Stimulated activated CD4-positive, alpha-beta T cell treated with anti-CD3 and anti-CD28 coated beads, Interleukin-4, amount 100 ng/mL, for 4 hours (primary cell): Measurements from ENCODE around the gene CRAMP1.

Experiments used
- DNase-seq, 2 experiments: peaks; one replicate each; pipeline ENCODE4 v3.0.0-alpha.2; 2020

Gene CRAMP1

DNA sequence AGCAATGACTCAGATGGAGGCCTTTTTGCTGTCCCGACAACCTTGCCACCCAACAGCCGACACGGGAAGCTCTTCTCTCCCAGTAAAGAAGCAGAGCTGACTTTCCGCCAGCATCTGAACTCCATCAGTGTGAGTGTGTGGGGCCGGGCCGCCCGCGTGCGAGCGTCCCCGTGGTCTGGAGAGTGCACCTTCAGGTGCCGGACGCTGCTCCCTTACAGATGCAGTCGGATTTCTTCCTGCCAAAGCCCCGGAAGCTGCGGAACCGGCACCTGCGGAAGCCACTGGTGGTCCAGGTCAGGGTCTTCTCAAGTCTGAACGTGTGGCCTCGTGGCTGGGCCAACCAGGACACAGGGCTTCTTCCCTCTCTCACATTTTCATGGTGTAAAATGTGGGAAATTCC is 50.4 kb downstream of the CRAMP1 start:
- no peak for DNase-seq

DNA sequence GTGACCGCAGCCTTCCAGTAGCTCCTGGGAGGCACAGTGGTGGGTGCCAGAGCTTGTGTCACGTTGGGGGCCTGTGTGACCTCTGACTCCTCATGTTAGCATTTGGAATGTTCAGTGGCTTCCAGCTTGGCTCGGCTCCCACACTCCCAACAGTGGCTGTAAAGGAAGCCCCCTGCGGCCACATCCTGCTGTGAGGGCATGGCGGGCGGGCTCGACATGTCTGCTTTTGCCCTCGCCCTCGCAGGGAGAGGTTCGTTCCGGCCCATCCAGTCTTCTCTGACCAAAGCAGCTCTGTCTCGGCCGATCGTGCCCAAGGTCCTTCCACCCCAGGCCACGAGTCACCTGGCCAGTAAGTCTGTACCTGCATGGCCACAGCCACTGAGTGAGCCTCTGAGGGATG is 53.7 kb downstream of the CRAMP1 start:
- DNase-seq = no peak

DNA sequence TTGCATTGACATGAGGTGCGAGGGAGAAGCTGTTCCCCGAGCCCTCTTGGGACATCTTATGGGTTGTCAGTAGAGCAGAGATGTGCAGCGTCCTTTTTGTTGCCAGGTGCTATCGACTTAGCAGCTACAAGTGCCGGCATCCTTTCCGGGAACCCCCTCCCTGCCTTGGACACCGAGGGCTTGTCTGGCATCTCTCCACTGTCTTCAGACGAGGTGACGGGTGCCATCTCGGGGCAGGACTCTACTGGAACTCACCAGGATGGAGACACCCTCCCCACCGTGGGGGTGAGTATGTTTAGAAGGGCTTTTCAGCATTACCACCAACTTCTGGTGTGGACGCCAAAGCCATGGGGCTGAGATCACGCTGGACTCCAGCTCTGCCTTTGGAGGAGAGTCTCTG is 54.2 kb downstream of the CRAMP1 start:
- no peak for DNase-seq

DNA sequence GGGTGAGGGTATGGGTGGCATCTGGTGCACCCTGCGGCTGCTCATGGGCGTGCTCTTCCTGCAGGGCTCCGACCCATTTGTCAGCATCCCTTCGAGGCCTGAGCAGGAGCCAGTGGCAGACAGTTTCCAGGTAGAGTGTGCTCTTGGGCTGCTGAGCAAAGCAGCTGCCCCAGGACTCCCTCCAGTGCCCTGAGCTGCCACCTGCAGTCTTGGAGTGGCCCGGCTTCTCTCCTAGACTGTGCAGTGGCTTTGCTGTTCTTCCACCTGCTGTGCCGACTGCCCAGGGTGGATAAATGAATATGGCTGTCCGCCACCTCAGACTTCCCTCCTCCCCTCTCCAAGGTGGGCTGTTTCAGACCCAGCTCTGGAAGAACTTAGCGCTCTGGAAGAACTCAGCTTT is 55.1 kb downstream of the CRAMP1 start:
- no peak for DNase-seq

DNA sequence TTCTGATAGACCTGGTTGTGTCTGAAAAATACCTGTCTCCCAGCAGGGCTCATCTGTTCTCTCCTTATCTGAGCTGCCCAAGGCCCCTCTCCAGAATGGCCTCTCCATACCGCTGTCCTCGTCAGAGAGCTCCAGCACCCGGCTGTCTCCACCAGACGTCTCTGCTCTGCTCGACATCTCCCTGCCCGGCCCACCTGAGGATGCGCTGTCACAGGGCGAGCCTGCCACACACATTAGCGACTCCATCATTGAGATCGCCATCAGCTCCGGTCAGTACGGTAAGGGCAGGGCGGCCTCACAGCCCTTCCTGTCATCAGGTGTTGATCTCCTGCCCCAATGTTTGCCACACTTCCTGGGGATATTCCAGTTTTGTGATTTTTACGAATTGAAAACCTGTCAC is 55.8 kb downstream of the CRAMP1 start:
- no peak for DNase-seq

DNA sequence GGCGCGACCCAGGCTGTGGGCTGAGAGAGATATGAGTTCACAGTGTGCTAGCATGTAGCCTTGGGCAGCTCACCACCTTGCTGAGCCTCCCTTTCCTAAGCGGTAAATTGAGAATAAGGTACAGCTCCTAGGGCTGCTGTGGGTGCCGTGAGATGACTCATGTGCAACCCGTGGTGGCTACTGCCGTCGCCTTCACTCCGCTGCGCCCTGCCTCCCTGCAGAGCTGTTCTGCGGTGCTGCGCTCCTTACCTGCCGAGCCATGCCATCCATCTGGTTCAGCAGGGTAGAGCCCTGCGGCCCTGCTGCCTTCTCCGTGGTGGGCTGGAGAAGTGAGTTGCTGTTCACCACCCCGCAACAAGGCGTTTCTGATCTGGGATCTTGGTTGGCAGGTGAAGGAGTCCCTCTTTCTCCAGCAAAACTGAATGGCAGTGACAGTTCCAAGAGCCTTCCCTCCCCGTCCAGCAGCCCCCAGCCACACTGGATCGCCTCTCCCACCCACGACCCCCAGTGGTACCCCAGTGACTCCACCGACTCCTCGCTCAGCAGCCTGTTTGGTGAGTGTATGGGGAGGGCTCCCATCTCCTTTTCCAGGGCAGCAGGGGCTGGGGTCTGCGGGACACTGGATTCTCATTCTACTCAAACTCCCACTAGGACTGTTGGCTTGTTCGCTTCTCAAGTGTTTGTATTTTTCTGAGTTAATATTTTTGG is 56.6 kb downstream of the CRAMP1 start:
- DNase-seq = no peak

DNA sequence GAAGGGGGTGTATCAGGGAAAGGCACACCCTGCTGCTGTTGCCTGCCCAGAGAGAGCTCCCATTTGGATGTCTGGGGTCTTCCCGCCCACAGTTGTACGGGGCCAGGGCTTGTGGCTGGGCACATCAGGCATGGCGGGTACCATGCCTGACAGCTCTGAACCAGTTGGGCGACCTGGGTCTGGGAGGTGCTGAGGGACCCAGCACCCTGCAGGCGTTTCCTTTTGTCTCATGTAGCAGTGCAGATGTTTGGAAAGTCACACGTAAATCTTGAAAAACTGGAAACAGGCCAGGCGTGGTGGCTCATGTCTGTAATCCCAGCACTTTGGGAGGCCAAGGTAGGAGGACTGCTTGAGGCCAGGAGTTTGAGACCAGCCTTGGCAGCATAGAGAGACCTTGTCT is 57.5 kb downstream of the CRAMP1 start:
- DNase-seq = no peak

DNA sequence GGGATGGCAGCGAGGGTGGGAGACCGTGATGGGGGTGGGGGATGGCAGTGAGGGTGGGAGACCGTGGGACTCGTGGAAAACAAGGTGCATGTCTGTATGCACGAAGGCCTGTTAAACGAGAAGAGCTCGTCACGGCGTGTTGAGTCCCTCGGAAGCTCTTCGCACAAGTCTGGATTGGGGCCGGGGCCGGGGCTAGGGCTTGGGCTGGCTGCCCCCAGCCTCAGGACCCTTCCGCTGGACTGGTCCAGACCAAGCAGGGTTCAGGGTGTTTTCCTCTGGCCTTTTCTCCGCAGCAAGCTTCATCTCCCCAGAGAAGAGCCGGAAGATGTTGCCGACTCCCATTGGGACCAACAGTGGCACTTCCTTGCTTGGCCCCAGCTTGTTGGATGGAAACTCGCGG is 58.2 kb downstream of the CRAMP1 start:
- DNase-seq = no peak

DNA sequence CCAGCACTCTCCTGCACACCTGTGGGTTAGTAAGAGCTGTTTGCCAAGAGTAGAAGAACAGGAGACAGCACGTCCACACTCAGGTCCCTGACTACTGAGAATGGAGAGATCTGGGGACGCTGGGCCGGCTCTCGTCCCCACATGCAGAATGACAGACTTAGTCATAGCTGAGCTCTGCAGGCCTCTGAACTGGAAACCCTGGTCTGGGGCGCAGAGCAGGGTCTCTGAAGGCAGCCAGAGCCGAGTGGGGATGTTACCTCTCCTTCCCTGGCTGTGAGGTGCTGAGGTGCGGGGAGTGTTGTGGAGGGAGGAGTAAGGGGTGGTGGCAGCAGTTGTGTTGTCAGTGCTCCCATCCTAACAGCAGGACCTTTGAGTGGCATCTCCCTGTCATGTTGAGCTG is 58.7 kb downstream of the CRAMP1 start:
- DNase-seq = no peak

DNA sequence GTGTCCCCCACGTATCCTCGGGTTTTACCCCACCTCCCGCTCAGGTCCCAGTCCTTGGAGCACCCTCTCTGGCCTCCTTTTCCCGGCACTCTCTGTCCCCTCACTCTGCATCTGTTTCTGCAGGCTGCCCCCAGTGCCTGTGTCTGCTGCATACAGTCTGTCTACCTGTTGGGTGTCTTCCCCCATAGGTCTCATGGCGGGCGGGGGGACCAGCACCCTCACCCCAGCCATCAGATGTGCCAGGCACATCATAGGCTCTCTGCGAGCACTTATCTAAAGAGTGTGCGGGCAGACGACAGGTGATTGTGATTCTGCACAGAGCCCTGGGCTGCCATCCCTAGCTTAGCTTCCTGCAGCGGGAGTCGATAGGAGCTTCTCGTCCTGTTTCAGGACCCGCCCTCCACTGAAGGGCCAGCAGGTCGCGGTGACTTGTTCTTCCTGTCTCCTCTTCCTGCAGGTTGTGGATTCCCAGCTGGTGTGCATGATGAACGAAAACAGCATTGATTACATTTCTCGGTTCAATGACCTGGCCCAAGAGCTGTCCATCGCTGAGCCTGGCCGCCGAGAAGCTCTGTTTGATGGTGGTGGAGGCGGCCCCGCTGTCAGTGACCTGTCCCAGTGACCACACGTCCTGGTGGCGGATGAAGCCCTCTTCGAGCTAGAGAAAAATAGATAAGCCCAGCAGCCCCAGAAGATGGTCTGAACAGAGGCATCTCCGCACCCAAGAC is 61.4 kb downstream of the CRAMP1 start:
- no peak for DNase-seq

DNA sequence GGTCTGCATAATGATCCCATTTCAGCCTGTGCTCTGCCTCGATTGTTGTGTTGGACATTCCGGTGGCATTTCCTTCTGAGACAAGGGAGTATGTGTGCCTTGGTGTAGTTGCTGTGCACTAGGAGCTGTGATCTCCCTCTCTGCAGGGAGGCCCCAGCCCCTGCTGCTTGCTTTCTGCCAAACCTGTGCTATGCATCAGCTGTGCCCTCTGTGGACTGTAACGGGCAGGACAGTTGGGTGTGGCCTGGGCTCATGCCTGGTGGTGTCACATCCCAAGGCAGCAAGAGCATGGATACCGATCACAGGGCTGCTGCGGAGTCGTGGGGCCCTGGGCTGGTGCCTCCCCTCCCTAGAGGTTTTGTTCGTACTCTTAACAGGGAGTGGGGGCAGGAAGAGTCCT is 62.1 kb downstream of the CRAMP1 start:
- DNase-seq = no peak

DNA sequence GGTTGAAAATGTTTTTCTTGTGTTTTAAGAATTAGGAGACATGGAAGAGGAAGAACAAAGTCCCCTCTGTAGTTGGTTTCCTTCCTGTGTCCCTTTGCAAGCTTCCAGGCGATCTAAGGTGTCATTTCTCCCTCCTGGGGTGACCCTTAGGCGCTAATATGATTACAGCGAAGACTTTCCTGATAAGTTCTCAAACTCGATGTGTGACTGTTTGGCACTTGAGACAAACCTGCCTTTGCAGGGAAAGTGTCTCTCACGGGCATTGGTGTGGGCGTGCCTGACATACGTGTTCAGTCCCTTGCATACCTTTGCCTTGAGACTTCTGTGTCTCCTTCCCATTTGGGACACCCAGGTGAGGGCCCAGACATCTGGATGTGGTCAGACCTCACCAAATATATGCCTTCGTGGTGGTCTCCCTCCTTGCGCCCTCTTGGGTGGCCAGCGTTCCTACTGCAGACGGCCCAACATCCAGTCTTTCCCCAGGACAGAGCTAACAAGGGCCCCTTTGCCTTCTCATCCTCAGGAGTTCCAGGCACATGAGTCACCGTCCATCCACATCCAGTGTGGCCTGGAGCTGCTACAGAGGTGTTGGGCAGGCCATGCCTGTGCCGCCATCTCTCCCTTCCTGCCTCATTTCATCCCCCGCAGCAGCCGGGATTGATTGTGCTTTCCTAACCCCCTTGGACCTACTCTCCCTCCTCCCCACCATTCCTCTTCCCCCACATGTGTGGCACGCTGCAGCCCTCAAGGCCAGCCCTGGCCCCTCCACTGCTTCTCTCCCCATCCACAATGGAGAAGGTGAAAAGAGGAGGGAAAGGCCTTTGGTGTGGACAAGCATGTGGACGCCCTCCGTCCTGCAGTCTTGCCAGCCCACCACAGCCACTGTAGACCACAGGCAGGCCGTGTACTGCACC is 62.8 kb downstream of the CRAMP1 start:
- DNase-seq = no peak

DNA sequence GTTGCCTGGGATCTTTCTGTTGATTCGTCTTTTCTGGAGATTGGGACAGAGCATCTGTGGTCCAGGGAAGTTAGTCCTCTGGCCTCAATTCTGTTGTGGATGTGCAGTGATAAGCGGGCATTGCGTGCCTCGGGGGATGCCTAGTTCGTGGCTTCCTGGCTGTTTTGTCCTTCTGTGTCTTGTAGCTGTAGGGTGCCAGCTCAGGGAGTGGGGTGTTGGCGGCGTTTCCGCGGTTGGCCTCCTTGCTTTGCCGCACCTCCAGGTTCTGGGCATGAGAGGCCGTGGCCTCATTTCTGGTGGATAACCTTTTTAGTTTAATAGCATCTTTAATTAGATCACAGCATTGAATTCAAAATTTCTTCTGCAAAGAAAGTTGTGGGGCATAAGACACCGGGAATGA is 64.5 kb downstream of the CRAMP1 start:
- no peak for DNase-seq

DNA sequence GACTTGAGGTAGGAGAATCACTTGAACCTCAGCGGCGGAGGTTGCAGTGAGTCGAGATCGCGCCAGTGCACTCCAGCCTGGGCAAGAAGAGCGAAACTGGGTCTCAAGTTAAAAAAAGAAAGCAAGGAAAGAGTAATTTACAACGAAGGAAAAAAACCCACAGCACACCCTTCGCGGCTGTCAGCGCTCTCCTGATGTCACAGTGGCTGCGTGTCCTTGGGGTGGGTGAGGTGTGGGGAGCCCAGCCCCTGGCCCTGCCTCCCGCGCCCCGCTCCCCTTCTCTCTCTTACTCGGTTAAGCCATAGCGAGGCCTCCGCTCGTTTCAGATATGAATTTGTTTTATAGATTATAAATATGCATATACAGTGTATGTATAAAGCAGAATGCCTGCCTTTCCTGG is 65.2 kb downstream of the CRAMP1 start:
- no peak for DNase-seq

DNA sequence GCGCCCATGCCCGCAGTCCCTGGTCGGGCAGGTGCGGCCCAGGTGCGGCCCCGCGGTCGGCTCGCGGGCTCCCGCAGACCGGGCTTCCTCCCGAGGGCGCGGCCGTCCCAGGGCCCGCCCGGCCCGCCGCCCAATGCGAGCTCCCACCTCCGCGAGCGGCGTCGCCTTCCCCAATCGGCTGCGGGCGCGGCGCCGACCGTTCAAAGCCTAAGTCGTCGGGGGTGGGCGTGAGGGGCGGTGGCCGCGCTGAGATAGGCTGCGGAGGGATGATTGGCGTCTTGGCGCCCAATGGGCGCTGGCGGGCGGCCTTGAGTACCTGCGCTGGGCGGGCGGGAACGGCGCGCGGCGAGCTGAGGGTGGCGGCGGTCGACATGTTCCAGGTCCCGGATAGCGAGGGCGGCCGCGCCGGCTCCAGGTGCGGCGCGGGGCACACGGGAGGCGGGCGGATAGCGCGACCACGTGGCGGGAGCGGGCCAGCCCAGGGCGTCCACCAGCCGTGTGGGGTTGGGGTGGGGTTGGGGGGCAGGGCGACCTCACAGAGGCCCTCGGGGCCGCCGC is 65.9 kb downstream of the CRAMP1 start, which contains the start of gene JPT2:
TSS of gene JPT2 (plus strand) at position 338 of the 558 bp plus-strand sequence. CDS start at position 372, 34 bp downstream.
- DNase-seq = peak; percentile 95 to 96

DNA sequence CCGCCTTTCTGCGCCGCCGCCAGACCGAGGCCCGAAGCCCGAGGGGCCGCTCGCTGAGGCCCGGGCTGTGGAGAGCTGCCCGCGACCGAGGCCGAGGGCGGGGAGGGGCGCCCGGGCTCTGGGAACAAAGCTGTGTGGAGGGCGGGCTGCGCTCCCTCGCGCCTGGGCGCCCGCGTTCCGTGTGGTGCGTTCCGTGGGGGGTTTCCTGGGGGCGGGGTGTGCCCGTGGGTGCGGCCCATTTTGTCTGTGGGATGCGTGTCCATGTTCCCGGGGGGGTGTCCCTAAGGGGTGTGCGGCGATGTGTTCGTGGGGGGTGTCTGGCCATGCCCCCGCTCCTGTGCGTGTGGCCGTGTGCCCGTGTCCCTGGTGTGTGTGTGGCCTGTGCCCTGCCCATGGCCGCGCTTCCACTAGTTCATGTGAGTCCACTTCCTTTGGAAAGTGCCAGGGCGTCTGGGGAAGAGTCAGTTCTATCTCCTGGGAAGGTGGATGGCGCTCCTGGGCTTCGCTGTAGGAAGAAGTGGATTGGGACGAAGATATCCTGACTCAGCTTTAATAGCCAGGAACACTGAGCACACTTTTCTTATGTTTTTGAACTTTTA is 66.4 kb downstream of the CRAMP1 start:
- peak; percentile 49 to 54 for DNase-seq

DNA sequence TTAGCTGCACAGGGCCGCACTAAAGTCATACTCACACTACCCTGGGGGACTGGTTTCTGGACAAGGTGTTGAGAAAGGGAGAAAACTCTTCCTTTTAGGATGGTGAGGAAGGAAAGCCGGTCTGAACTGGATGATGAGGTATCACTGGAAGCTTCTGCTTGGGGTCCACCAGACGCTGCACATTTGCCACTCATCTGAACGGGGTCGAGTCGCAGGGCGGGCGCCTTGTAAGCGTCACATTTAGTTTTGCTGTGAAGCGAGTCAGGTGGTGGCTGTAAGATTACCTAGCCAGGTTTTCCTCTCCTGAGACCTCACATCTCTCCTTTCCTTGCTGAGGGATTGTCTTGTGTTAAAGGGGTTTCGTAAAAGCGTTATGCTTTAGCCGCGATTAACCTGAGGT is 68.2 kb downstream of the CRAMP1 start:
- DNase-seq = no peak

DNA sequence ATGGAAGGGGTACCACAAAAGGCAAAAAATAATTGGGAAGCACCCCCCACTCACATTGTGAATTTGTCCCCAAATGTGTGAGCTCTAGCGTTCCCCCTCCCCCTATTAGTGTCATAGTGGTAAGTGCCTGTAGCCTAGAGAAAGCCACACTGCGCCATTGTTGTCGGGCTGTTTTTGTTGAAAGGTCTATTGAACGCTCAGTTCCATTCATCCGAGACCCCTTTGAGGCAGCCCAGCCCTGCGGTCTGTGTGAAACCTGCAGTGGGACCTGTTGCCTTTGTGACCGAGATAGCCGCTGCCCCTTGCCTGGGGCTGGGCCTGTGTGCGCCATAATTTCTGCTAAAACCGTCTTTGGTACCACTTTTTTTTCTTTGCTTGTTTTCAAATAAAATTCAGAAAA is 68.9 kb downstream of the CRAMP1 start:
- no peak for DNase-seq

DNA sequence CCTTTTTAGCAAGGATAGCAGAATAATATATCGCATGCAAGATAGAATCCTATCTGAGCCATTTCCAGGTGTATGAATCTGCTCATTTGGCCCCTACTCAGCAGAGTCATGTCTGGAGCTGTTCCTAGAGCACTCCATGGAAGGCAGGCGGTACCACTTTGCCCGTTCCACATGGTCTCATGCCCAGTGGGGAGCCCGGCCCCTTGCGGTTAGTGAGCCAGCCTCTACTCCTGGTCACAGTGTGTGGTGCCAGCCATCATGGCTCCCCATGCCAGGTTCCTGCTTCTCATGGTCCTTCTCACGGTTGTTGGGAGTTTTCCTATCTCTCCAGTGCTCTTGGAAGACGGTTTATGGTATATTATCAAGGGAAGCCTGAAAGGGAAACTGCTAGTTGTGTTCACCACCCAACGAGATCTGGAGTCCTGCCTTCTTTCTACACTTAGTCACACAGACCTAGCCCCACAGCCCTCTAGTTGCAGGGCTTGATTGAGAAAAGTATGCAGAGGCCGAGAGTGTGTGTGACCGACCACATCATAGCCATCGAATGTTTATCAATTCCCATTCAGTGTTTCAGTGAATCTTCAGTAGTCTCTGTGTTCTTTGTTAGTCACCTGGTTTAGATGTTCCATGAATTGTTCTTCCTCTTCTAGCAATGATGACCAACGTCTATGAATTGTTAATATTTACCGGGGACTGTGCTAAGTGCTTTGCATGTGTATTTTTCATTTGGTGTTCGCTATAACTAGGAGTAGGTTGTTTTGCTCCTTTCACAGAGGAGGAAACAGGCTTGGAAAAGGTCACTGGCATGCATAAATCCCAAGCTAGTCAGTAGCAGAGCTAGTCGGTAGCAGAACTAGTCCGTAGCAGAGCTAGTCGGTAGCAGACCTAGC is 75.5 kb downstream of the CRAMP1 start:
- DNase-seq = no peak

DNA sequence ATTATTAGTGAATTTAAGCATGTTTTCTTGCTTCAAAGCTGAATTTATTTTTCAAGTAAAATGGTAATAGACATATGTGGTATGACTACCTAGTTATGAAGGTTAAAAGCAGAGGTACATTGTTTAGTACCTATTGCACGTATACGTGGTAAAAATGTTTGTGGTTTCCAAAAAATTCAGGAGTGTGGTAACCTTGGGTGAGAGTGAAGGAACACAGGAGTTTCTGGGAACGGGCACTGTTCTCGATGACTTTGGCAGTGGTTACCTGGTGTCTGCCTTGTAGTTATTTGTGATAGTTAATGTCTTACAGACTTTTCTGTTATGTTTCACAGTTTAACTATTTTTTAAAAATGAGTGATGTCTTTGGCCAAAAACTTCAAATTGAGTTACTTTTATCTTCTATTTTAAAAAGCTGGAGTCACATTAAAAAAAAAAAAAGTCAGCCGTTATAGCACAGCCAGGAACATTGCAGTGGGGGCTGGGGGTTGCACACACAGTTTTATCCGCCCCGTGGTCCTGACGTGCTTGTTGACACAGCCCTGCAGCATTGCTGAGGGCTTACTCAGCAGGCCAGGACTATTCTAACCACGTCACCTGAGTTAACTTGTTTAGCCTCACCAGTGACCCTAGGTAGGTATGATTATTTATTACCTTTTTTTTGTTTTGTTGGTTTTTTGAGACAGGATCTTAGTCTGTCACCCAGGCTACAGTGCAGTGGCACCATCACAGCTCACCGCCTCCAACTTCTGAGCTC is 76.8 kb downstream of the CRAMP1 start:
- no peak for DNase-seq

DNA sequence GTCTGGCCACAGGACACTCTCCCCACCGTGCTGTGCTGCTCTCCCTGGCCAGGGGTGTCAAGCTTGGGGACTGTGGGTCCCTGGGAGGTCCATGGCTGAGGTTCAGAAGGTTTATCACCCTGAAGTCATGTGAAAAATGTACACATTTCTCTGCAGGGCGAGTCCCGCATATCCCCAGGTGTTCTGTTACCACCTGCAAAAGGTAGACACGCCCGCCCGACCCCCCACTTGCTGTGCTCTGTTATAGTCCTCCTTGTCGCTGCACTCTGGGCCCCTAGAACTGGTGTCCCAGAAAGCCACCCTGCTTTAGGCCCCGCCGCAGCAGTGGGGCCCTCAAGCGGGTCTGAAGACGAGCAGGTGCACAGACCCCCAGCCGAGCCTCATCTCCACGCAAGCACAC is 77.7 kb downstream of the CRAMP1 start:
- no peak for DNase-seq
